ENCODE measurements around the gene OSBPL1A. TPM values are rescaled to one million over a fixed set of nuclear protein-coding genes. Genes with fewer than 3 reads are reported as not detected.
A peak's percentile ranks its signal among the peaks of the same experiment; 100 is the strongest.

Gene OSBPL1A
- total RNA-seq, 1 experiment from 2014 or later: 29.8 TPM

DNA sequence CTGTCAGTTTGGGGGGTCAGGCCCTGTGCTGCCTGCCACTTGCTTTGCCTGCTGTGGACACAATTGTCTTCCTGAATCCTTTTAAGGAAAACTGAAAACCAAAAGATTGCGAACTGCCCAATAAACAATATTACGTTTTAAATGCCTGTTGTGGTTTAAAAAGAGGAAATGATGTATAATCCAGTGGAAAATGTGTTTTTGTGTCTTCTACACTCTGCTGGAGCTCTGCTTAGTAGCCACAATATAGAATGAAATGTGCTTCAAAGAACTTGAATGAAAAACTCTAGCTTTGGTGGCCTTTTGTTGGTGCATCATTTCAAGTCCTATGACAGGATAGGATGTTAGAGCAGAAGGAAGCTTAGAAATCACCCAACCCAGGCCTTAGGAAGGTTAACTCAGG is 282.0 kb downstream of the OSBPL1A start:
- Histone ChIP-seq H3K9me3 (no peaks in the 10 kb centered on the region), H3K36me3 (no peaks in the 10 kb centered on the region; the same call in 1 of the 2 replicates), H3K4me3 (no peak overlapping the region), H3K27me3 (no peaks in the 10 kb centered on the region)
- no peak for DNase-seq

DNA sequence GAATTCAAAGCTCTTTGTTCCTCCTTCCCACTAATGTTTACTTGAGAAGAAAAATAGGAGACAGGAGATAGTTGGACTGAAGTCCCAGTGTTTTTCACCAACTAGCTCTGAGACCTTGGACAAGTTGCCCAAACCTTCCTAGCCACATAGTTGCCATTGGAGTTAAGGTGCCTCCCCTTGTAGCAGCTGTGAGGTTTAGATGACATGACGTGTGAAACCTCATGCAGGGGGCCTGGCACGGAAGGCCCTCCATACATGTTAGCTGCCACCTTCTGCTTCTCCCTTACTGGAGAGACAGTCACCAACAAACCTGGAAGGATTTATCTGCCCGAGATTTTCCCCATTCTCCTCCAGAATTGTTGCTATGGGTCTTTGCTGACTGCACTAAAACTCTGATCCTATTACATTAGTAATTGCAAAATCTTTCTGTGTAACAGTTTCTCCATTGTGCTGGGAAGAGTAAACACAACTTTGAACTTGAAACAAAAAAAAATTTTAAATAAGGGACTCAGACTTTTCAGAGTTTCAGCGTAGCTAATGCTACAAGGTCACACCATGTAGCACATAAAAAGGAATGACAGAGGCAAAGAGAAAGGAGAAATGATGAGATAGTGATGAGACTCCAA is 282.6 kb downstream of the OSBPL1A start:
- no peaks in the 10 kb centered on the region; the same call in 1 of the 2 replicates for H3K36me3 ChIP-seq
- H3K27me3 ChIP-seq: no peaks in the 10 kb centered on the region
- H3K4me3 ChIP-seq: no peak overlapping the region
- no peak for DNase-seq
- no peaks in the 10 kb centered on the region for H3K9me3 ChIP-seq

DNA sequence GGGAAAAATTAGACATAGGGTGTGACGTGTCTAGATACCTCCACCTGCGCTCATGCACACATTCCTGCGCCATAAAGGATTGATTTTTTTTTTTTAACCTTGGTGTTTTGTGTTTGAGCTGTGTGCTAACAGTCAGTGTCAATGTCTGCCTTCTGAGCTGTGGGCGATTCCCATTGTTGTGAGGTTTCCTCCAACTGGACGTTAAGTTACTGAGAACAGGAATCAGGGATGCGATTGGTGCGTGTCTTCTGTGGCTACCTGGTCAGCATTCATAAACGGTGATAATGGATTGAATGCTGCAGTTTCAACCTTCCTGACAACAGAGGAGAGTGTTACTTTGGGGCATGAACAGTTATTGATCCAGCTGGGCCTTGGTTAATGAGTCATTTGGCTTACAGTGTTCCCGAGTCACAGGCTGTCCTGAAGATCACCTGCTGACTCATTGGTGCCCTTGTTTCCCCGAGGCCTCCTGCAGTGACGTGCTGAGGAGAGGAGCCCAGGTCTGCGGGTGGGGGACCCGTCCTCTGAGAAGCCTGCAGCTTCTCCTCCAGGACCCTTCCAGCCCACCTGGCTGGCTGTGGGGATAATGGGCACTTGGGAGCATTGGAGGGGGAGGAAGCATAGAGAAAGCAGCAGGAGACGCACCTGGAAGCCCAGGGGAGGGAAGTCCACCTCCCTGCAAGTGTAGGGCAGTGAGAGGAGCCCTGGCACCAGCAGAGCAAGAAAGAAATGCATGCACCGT is 284.6 kb downstream of the OSBPL1A start:
- Histone ChIP-seq H3K36me3 (no peaks in the 10 kb centered on the region), H3K4me3 (no peak overlapping the region), H3K27me3 (no peaks in the 10 kb centered on the region), H3K9me3 (no peaks in the 10 kb centered on the region)
- DNase-seq: peak; percentile 35

DNA sequence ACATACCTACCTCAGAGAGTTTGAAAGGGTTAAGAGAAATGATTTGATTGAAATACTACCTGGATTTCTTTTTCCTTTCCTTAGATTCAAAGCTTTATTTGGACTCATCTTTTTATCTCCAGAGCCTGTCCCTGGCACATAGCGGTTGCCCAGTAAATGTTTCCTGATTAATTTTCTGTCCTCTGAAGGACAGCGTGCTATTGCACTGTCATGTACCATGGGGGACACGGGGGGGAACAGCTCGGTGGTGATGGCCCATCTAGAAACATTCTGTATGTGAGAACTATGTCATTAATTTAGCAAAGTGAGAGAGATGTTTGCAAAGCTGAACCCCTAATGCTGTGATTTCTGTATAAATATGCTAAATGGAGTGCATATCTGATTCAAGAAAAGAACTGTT is 285.2 kb downstream of the OSBPL1A start:
- no peaks in the 10 kb centered on the region for H3K27me3 ChIP-seq
- H3K4me3 ChIP-seq: no peak overlapping the region
- no peak for DNase-seq
- no peaks in the 10 kb centered on the region for H3K9me3 ChIP-seq
- H3K36me3 ChIP-seq: no peaks in the 10 kb centered on the region

Other genes starting within 250 kb of the OSBPL1A start
- gene IMPACT, start 28.8 kb upstream of the OSBPL1A start, total RNA-seq (2014; rRNA removed; shearing (Covaris generic); ENCODE audit: low replicate concordance): 21.8 and 26.1 TPM in 2 replicates
- 0.16 TPM in 1 of 2 replicates, not detected in the other for gene HRH4, start 62.8 kb upstream of the OSBPL1A start, total RNA-seq (2014; rRNA removed; shearing (Covaris generic); ENCODE audit: low replicate concordance)